ENCODE measurements around the gene VWA3A. TPM values are rescaled to one million over a fixed set of nuclear protein-coding genes. Genes with fewer than 3 reads are reported as not detected.
"Not testable (repeated sequence)": the region's sequence is repeated elsewhere in the genome, so short reads cannot be mapped to it uniquely, and the experiment has no call there.

The VWA3A gene
- total RNA-seq, 1 donor from 2014 or later = 0.08 TPM

DNA sequence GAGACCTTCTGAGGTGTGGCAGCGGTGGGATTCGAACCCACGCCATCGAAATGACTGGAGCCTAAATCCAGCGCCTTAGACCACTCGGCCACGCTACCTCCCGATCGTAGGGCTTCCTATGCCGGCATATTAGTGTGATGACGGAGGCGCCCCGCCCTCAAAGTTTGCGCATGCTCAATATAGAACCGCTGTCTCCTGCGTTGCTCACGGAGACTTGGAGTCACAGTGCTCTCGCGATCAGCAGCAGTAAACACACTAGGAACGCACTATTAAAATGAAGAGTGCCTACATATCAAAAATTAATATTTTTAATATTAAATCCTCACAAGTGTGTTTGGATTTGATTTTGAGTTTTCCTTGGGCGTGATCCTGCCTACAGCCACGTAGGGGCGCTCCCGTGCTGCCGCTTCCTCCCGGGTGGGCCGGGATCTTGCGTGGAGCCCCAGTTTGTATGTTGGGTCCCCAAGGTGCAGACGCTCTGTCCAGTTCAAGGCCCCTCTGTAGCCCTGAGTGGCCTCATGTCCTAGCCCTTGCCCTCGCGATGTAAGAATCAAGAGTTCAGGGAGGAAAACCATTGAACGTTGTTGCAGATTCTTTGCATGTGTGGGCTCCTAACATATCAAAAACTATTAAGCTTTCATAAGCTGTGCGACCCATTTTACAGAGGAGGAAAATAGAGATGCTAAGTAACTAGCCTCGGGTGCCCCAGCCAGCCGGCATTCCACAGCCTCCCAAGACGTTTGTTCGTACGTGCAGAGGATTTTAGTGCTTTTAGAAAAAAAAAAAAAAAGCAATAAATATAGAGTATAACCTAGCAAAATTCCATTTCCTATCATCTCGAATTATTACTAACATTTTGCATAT, 103.6 kb downstream of the VWA3A start:
- ATAC-seq (peak; percentile 50), DNase-seq (ENCODE audit: low spot score) (peak; percentile 93)

DNA sequence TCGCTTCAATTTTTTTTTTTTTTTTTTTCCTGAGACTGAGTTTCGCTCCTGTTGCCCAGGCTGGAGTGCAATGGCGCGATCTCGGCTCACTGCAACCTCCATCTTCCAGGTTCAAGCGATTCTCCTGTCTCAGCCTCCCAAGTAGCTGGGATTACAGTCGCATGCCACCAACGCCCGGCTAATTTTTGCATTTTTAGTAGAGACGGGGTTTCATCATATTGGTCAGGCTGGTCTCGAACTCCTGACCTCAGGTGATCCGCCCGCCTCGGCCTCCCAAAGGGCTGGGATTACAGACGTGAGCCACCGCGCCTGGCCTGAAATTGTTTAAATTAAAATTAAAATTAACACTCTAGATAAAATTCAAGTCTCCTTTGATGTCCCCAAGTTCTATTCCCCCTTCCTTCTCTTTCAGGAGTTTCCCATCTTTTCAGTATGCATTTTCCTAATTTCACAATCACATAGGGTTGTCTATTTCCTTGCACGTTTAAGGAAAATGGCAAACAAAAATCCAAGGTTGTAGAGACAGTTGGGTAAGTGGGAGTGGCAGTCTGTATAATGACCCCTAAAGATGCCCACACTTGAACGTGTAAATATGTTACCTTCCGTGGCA, 104.3 kb downstream of the VWA3A start:
- not testable (repeated sequence) for DNase-seq (ENCODE audit: low spot score); ATAC-seq

DNA sequence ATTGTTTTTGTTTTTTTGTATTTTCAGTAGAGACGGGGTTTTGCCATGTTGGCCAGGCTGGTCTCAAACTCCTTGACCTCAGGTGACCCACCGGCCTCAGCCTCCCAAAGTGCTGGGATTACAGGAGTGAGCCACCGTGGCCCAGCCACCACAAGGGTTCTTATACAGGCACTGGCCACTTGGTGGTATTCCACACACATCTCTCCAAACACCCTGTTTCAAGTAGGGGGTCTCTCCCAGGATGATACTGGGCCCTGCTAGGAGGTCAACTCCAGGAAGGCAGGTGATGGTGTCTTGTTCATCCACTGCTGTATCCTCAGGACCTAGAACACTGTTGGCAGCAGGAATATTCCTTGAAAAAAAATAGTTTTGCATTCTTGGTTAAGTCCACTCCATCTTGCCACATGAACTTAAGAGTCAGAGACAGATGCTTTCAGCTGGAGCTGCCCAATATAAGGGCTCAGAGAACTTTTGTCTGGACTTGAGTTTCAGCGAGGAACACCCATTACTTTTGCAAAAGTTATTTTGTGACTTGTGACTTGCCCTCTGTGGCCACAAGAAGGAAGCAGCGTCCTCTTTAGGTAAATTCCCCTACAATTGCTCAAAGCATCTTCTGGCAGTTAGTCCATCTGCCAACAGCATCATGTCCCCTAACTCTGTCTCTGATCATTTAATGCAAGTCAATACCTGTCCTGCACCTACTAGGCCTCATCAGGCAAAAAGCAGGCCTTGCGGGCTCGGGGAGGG, 106.4 kb downstream of the VWA3A start:
- no peak for DNase-seq (ENCODE audit: low spot score)
- ATAC-seq = no peak

DNA sequence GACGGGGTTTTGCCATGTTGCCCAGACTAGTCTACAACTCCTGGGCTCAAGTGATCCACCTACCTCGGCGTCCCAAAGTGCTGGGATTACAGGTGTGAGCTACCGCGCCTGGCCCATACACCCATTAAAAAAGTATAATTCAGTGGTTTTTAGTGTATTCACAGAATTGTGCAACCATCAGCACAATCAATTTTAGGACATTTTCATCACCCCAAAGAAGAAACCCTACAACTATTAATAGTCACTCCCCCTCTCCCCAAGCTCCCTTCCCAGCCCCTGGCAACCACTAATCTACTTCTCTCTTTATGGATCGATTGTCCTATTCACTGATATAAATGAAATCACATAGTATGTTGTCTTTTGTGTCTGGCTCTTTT, 109.9 kb downstream of the VWA3A start:
- no peak for DNase-seq (ENCODE audit: low spot score)
- no peak for ATAC-seq

DNA sequence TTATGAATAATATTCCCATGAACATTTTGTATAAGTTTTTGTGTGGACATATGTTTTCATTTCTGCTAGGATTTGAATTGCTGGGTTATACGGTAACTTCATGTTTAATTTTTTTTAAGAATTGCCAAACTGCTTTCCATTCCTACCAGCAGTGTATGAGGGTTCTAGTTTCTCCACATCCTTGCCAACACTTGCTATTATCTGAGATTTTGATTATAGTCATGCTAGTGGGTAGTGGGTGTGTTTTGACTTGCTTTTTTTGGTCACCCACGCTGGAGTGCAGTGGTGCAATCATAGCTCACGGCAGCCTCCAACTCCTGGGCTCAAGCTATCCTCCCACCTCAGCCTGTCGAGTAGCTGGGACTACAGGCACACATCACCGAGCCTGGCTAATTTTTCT, 110.8 kb downstream of the VWA3A start:
- ATAC-seq (no peak), DNase-seq (ENCODE audit: low spot score) (no peak)

DNA sequence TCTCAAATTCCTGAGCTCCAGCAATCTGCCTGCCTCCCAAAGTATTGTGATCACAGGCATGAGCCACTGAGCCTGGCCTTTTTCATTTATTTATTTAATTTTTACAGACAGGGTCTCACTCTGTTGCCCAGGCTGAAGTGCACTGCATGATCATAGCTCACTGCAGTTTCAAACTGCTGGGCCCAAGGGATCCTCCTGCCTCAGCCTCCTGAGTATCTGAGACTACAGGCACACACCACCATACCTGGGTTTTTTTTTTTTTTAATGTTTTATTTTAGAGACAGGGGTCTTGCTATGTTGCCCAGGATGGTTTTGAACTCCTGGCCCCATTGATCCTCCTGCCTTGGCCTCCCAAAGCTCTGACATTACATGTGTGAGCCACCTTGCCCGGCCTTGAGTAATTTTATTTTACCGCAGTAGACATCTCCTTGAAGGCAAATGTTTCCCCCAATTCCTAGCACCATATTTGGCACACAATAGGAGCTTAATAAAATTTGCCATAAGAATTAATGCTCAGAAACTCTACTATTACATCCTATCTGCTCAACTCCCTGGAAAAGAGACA, 111.8 kb downstream of the VWA3A start:
- no peak for DNase-seq (ENCODE audit: low spot score)
- ATAC-seq = no peak

DNA sequence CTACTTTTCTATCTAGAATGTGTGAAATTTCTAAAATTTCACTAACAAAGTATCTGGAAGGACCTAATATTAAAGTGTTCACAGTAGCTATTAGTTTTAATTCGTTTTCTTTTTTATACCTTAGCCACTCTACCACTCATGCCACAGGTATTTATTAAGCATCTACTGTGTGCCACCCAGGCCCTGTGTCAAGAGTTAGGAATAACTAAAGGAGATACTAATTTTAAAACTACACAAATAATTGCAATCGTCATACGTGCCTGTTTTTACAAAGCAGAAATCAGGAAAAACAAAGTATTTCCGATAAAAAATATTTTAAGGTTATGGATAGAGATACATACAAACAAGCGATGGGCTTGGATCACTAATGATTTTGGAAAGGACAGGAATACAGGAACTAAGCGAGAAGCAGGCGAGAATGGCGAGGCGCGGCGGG, 113.3 kb downstream of the VWA3A start:
- ATAC-seq = no peak
- no peak for DNase-seq (ENCODE audit: low spot score)

DNA sequence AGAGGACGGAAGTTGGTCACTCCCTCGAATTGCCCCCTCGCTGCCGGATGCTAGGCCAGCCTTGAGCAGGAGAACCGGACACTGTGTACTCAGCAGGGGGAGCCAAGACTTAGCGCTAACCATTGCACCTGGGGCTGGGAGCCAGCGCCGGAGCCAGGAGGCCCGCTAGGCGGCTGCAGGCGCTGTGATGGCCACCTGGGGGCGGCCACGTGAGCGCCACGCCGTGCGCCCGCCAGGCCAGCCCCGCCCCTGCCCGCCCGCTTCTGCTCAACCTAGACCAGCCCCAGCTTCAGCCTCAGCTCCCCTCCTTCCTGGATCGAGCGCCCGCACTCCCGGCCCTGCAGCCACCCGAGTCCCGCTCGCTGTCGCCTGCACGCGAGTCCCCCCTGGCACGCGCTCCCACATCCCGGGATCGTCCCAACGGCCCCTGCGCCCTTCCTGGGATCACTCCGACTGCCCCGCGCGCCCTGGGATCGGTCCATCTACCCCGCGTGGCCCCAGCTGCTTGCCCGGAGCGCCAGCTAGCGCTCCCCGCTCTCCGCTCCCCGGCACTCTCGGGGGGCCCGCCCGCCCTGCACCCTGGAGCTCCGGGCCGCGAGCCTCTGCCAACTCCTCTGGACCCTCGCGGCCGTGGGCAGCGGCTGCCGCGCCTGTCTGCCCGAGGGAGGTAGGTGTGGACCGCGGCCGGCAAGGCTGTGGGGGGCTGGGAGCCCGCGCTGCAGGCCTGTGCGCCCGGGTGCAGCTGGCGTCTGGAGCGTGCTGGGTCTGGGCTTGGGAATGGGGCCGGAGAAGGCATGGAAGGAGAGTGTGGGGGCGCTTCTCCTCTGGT, 113.9 kb downstream of the VWA3A start, which contains the start of gene EEF2K:
Gene EEF2K (plus strand): TSS at position 266 of the 829 bp plus-strand sequence. CDS start 19,452 bp downstream, outside the sequence.
- ATAC-seq (peak; percentile 90), DNase-seq (ENCODE audit: low spot score) (peak; percentile 95)

Other genes with a start within 250 kb of the VWA3A start
- 58.3 TPM for gene NPIPB4, start 234.8 kb upstream of the VWA3A start, total RNA-seq
- gene UQCRC2, start 139.2 kb upstream of the VWA3A start, total RNA-seq = 203 TPM
- not detected for gene PDZD9, start 91.4 kb upstream of the VWA3A start, total RNA-seq
- gene MOSMO, start 84.4 kb upstream of the VWA3A start, total RNA-seq = 7.2 TPM
- not detected for gene SDR42E2, start 70.0 kb downstream of the VWA3A start, total RNA-seq
- 17.7 TPM for gene EEF2K, start 113.7 kb downstream of the VWA3A start, total RNA-seq
- 26.1 TPM for gene POLR3E, start 204.9 kb downstream of the VWA3A start, total RNA-seq

All from left lobe of liver (tissue), 2 donors.